H9 (cell line): ENCODE results near the gene GPC3. TPM values are rescaled to one million over a fixed set of nuclear protein-coding genes. Genes with fewer than 3 reads are reported as not detected.

ENCODE experiments used
- DNase-seq: peaks from one replicate; pipeline ENCODE4 v3.0.0-alpha.2; 2017
- H2AFZ ChIP-seq: one replicate; pipeline ENCODE4 v1.6.1; 2013; ENCODE audit warnings: mild to moderate bottlenecking, low read length, control low read depth, moderate library complexity
- H2AK5ac ChIP-seq: 2 replicates; pipeline ENCODE4 v1.6.1; 2013; ENCODE audit warnings: low read length, control low read depth, mixed read lengths; ENCODE audit not compliant: insufficient read length
- H2BK120ac ChIP-seq: one replicate; pipeline ENCODE4 v1.6.1; 2013; ENCODE audit warnings: low read depth, mild to moderate bottlenecking, low read length, control low read depth, inconsistent platforms; ENCODE audit not compliant: poor library complexity, severe bottlenecking
- H2BK12ac ChIP-seq: 2 replicates; pipeline ENCODE4 v1.6.1; 2013; ENCODE audit warnings: low read length, control low read depth, mixed read lengths, low read depth; ENCODE audit not compliant: insufficient read length
- H2BK15ac ChIP-seq: 2 replicates; pipeline ENCODE4 v1.6.1; 2013; ENCODE audit warnings: low read depth, low read length, control low read depth
- H2BK20ac ChIP-seq: one replicate; pipeline ENCODE4 v1.6.1; 2013; ENCODE audit warnings: low read depth, mild to moderate bottlenecking, low read length, control low read depth, inconsistent platforms; ENCODE audit not compliant: poor library complexity, severe bottlenecking
- H2BK5ac ChIP-seq: 2 replicates; pipeline ENCODE4 v1.6.1; 2013; ENCODE audit warnings: low read length, control low read depth, mixed read lengths; ENCODE audit not compliant: insufficient read length
- H3K14ac ChIP-seq: 2 replicates; pipeline ENCODE4 v1.6.1; 2013; ENCODE audit warnings: low read length, control low read depth; ENCODE audit not compliant: insufficient read depth
- H3K18ac ChIP-seq: 2 replicates; pipeline ENCODE4 v1.6.1; 2013; ENCODE audit warnings: low read depth, mild to moderate bottlenecking, mixed read lengths, low read length, control low read depth; ENCODE audit not compliant: insufficient read length
- H3K23ac ChIP-seq: 2 replicates; pipeline ENCODE4 v1.6.1; 2013; ENCODE audit warnings: low read length, control low read depth, mixed read lengths, low read depth; ENCODE audit not compliant: insufficient read length
- H3K23me2 ChIP-seq: 2 replicates; pipeline ENCODE4 v1.6.1; 2013; ENCODE audit warnings: low read depth, mild to moderate bottlenecking, mixed read lengths, low read length, control low read depth; ENCODE audit not compliant: insufficient read length, poor library complexity, severe bottlenecking
- H3K27ac ChIP-seq: 2 replicates; pipeline ENCODE4 v1.5.1; 2013; ENCODE audit warnings: low read length, control low read depth, mixed read lengths, low read depth; ENCODE audit not compliant: insufficient read length
- H3K27me3 ChIP-seq: 2 replicates; pipeline ENCODE4 v1.6.1; 2013; ENCODE audit warnings: low read length, control low read depth, inconsistent platforms; ENCODE audit not compliant: insufficient read depth
- H3K4ac ChIP-seq: 2 replicates; pipeline ENCODE4 v1.6.1; 2013; ENCODE audit warnings: low read depth, mild to moderate bottlenecking, control low read depth, inconsistent platforms, low read length, moderate library complexity
- H3K4me1 ChIP-seq: 2 replicates; pipeline ENCODE4 v1.6.1; 2013; ENCODE audit warnings: low read length, control low read depth, inconsistent platforms; ENCODE audit not compliant: insufficient read depth
- H3K4me2 ChIP-seq: 2 replicates; pipeline ENCODE4 v1.6.1; 2013; ENCODE audit warnings: low read length, control low read depth, mixed read lengths; ENCODE audit not compliant: insufficient read length, insufficient read depth
- H3K56ac ChIP-seq: 2 replicates; pipeline ENCODE4 v1.6.1; 2013; ENCODE audit warnings: low read depth, mild to moderate bottlenecking, mixed read lengths, low read length, control low read depth; ENCODE audit not compliant: insufficient read length
- H3K79me1 ChIP-seq: 2 replicates; pipeline ENCODE4 v1.6.1; 2013; ENCODE audit warnings: low read depth, mild to moderate bottlenecking, moderate library complexity, low read length, control low read depth, inconsistent platforms; ENCODE audit not compliant: insufficient read depth, poor library complexity, severe bottlenecking
- H3K79me2 ChIP-seq: 2 replicates; pipeline ENCODE4 v1.6.1; 2013; ENCODE audit warnings: low read length, control low read depth, inconsistent platforms; ENCODE audit not compliant: insufficient read depth
- H3K9ac ChIP-seq: 2 replicates; pipeline ENCODE4 v1.6.1; 2013; ENCODE audit warnings: low read length, control low read depth, mixed read lengths; ENCODE audit not compliant: insufficient read length; ENCODE audit errors: extremely low read depth
- H3K9me3 ChIP-seq: one replicate; pipeline ENCODE4 v1.6.1; 2013; ENCODE audit warnings: low read depth, low read length, inconsistent platforms; ENCODE audit not compliant: control insufficient read depth
- H3T11ph ChIP-seq: one replicate; pipeline ENCODE4 v1.6.1; 2013; ENCODE audit warnings: mild to moderate bottlenecking, low read length, control low read depth, inconsistent platforms
- H4K20me1 ChIP-seq: one replicate; pipeline ENCODE4 v1.6.1; 2013; ENCODE audit not compliant: control insufficient read depth, insufficient read length, insufficient read depth
- H4K5ac ChIP-seq: 2 replicates; pipeline ENCODE4 v1.6.1; 2013; ENCODE audit warnings: low read depth, mild to moderate bottlenecking, mixed read lengths, low read length, control low read depth; ENCODE audit not compliant: insufficient read length
- H4K8ac ChIP-seq: replicated peaks from 2 replicates; pipeline ENCODE4 v1.6.1; 2013; ENCODE audit warnings: low read length, control low read depth, mixed read lengths, low read depth; ENCODE audit not compliant: insufficient read length
- H4K91ac ChIP-seq: 2 replicates; pipeline ENCODE4 v1.6.1; 2013; ENCODE audit warnings: low read depth, mild to moderate bottlenecking, moderate library complexity, mixed read lengths, low read length, control low read depth; ENCODE audit not compliant: insufficient read length
- H3K27ac Mint-ChIP-seq, 3 experiments: 2 replicates in 2 of 3; 3 replicates in 1 of 3; pipeline ENCODE4 v1.8.0; 2020 to 2021; ENCODE audit warnings: mixed read lengths in 3 of 3, mild to moderate bottlenecking in 1 of 3, moderate library complexity in 1 of 3
- H3K27me3 Mint-ChIP-seq: 2 replicates; pipeline ENCODE4 v1.8.0; 2021; ENCODE audit warnings: low read depth, mild to moderate bottlenecking, moderate library complexity, mixed read lengths
- H3K36me3 Mint-ChIP-seq, 3 experiments: 2 replicates in 2 of 3; 3 replicates in 1 of 3; pipeline ENCODE4 v1.8.0; 2020 to 2021; ENCODE audit warnings: low read depth in 3 of 3, mixed read lengths in 3 of 3; ENCODE audit not compliant: insufficient read depth in 1 of 3
- H3K4me1 Mint-ChIP-seq, 2 experiments: 2 replicates each; pipeline ENCODE4 v1.8.0; 2020; ENCODE audit warnings: mixed read lengths in 2 of 2
- H3K4me3 Mint-ChIP-seq, 2 experiments: 2 replicates in 1 of 2; 3 replicates in 1 of 2; pipeline ENCODE4 v1.8.0; 2020 to 2021; ENCODE audit warnings: mild to moderate bottlenecking in 2 of 2, mixed read lengths in 2 of 2, moderate library complexity in 1 of 2
- H3K9me3 Mint-ChIP-seq, 2 experiments: 2 replicates in 1 of 2; 3 replicates in 1 of 2; pipeline ENCODE4 v1.8.0; 2020; ENCODE audit warnings: mild to moderate bottlenecking in 2 of 2, mixed read lengths in 2 of 2, moderate library complexity in 1 of 2
- WGBS: extraction: QIAGEN DNeasy Blood & Tissue Kit; methylation state at CpG from one replicate; pipeline ENCODE4 v1.1.7; 2013; ENCODE audit warnings: missing lambda C conversion rate, low lambda C conversion rate, mixed read lengths; ENCODE audit not compliant: insufficient read length; ENCODE audit errors: extremely low coverage; 5-methylcytosine and 5-hydroxymethylcytosine counted together
- total RNA-seq: library from RNA; stranded (reverse); gene quantifications from 2 replicates; pipeline ENCODE4 v1.2.1, GENCODE V29; 2021
- TF ChIP-seq, protein P1 (sequence below): fragments of 200-600 bp; sonication (generic); conservative IDR thresholded peaks from 3 replicates; pipeline ENCODE4 v1.8.0; 2021; ENCODE audit warnings: antibody characterized with exemption, mild to moderate bottlenecking

The GPC3 gene
- total RNA-seq, 1 experiment from 2014 or later = 108 TPM

DNA sequence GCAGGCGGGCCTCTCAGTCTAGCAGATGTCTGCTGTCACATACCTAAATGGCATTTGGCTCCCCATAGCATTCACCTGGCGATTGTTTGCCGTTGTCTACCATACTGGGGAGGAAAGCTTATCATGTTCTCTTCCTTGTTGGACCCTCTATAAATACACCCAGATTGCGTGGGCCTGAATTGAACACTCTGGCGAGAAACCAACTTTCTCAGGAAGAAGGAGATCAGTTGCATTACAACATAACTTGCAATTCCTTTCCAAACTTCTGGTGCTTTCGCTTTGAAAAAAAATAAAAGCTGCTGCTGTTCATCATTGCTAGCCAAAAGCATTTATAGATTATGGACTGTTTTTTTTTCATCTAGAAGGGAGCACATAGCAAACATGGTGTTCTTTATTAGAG lies 340.1 kb downstream of the GPC3 start:
- no peak overlapping the region for H3K4me3 Mint-ChIP-seq
- DNase-seq = no peak

More for the DNA sequence above, 340.1 kb downstream of the GPC3 start:
- Histone ChIP-seq H3K9me3 (no peaks in the 10 kb centered on the region), H2BK120ac (no peak overlapping the region), H4K8ac (no peak overlapping the region), H3T11ph (no peak overlapping the region), H3K14ac (no peak overlapping the region), H3K27me3 (no peaks in the 10 kb centered on the region), H2AFZ (no peak overlapping the region), H3K27ac (no peak overlapping the region), H2BK12ac (no peak overlapping the region), H3K23ac (no peak overlapping the region), H3K4ac (no peak overlapping the region), H2BK15ac (no peak overlapping the region), H3K23me2 (no peaks in the 10 kb centered on the region), H3K4me2 (no peak overlapping the region), H3K79me2 (no peaks in the 10 kb centered on the region), H3K79me1 (no peaks in the 10 kb centered on the region), H4K5ac (no peak overlapping the region), H4K20me1 (no peaks in the 10 kb centered on the region), H2BK5ac (no peak overlapping the region), H2BK20ac (no peak overlapping the region), H3K4me1 (peaks cover 19% of the 10 kb centered on the region; the same call in 1 of the 2 replicates), H2AK5ac (no peak overlapping the region), H3K18ac (no peak overlapping the region), H3K56ac (no peak overlapping the region), H3K9ac (no peak overlapping the region), H4K91ac (no peak overlapping the region)
- TF ChIP-seq, protein P1, sequence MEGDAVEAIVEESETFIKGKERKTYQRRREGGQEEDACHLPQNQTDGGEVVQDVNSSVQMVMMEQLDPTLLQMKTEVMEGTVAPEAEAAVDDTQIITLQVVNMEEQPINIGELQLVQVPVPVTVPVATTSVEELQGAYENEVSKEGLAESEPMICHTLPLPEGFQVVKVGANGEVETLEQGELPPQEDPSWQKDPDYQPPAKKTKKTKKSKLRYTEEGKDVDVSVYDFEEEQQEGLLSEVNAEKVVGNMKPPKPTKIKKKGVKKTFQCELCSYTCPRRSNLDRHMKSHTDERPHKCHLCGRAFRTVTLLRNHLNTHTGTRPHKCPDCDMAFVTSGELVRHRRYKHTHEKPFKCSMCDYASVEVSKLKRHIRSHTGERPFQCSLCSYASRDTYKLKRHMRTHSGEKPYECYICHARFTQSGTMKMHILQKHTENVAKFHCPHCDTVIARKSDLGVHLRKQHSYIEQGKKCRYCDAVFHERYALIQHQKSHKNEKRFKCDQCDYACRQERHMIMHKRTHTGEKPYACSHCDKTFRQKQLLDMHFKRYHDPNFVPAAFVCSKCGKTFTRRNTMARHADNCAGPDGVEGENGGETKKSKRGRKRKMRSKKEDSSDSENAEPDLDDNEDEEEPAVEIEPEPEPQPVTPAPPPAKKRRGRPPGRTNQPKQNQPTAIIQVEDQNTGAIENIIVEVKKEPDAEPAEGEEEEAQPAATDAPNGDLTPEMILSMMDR = no peak
- no CpG with 5 or more reads among the region's 6 CpGs for WGBS
- Mint-ChIP-seq H3K27me3 (no peaks in the 10 kb centered on the region), H3K27ac (peak overlapping the region in 2 of 3 experiments; percentile 3 to 45; a peak in 2 of 7 replicates), H3K4me1 (peaks cover 67 to 68% of the 10 kb centered on the region in 2 experiments), H3K9me3 (no peaks in the 10 kb centered on the region), H3K36me3 (0 out of 7 replicates have a peak, but pooled peaks cover 0 to 4% (median 0%) of the 10 kb centered on the region in 3 experiments)
